ENCODE measurements around the gene KY.

The KY gene

GRCh38 chr3:134644731-134645514, 5.9 kb downstream of the KY start:
- DNase-seq (ENCODE audit: low read depth in 2 of 2), result no peak

DNA sequence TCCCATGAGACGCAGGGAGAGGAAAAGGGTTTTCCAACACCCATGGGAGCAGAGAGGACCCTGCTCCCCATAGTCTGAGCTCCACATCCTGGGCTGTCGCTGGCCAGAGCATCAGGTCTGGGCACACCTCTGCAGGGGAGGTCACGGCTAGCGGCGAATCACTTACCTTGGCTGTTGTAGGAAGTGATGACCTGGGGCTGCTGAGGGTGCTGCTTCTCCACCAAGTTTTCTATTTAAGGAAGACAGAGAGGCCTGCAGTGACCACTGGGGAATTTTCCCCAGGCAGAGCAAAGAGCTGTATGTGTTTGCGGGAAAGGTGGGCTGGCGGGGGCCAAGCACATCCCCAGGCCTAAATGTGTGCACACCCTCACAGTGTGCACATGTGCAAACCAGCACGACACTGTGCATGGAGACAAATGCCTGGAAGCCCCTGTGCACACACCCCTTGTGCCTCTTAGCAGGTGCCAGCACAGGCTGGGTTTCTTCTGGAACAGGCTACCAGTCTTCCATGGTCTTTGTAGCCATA, 7.6 kb downstream of the KY start:
- no peak for DNase-seq (ENCODE audit: low read depth in 2 of 2)

DNA sequence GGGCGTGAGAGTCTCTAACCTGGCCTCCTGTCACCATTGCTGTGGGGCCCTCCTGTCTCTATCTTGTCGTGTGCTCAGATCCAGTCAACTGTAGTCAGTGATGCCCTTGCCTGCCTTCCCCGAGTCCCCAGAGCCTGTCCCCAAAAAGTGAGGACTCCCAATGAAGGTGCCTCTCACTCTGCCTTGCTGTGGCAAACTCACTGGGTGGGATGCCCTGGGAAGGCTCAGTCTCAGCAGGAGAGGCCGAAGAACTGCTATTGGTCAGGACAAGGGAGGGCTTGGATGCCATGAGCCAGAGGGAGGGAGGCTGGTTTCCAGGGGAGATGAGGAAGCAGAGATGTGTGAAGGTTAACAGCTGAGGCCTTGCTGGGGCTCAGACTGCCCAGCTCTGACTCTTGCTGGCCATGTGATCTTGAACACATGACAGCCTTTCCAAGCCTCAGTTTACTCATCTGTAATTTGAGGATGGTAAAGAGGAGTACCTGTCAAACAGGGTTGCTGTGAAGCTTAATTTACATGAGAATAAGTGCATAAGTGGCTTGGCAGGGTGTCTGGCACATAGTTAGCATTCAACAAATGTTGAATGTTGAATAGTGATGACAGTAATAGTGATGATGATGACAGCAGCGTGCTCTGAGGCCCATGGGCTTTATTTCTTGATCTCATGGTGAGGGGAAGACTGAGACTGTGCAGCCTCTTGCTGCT, 8.2 kb downstream of the KY start:
- DNase-seq (ENCODE audit: low read depth in 2 of 2), result no peak

- no peak for DNase-seq (ENCODE audit: low read depth in 2 of 2)
Observed at GRCh38 chr3:134641671-134642300, 9.0 kb downstream of the KY start.

DNA sequence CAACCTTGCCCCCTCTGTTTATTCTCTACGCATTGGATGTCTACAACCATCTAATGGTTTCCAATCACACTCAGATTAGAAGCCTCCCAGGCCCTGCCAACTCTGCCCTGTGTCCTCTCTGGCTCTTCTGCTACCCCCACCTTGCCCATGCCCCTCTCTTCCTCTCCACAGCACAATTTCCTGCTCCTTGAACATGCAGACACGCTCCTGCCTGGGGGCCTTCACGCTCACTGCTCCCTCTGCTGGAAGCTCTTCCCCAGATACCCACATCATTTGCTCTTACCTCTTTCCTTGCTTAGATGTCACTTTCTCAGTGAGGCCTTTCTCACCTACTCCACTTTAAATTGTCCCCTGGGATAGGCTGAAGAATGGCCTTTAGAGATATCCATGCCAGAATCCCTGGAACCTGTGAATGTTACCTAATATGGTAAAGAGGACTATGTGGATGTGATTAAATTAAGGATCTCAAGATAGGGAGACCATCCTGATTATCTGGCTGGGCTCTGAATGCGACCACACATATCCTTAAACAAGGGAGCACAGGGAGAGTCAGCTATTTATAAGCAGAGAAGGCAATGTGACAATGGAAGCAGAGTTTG, 9.9 kb downstream of the KY start:
- DNase-seq (ENCODE audit: low read depth in 2 of 2), result no peak

DNA sequence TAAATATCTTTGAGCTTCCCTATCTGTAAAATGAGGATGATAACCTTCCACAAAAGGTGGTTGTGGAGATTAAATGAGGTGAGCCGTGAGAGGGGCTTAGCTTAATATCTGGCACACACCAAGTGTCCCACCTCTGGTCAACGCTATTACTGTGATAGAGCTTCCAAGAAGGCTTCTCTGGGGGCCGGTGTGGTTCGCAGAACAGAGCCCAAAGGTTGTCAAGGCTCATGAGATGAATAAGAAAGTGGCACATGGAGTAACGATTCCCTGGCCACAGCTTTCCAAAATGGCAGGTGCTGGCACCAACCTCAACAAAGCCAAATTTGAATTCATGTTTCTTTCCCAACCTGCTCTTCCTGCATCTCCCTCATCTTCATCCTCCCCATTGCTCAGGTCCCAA, 10.4 kb downstream of the KY start:
- DNase-seq (ENCODE audit: low read depth in 2 of 2), result no peak

- DNase-seq (ENCODE audit: low read depth in 2 of 2), result no peak
Observed at GRCh38 chr3:134638385-134639030, 12.3 kb downstream of the KY start.

DNA sequence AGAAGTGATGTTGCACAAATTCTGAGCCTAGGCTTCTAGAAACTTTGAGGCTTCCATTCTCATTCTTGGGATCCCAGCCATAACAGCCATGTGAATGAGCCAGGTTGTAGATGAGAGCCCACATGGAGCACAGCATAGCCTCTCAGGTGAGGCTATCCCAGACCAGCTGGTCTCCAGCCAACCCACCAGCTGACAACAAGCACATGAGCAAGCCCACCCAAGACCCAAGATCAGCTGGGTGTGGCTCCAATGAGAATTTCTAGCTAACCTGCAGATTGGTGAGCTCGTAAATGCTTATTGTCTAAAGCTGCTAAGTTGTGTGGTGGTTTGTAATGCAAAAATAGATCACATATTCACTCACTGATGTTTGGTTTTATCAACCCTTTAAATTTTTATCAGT, 14.4 kb downstream of the KY start:
- no peak for DNase-seq (ENCODE audit: low read depth in 2 of 2)

- no peak for DNase-seq (ENCODE audit: low read depth in 2 of 2)
Observed at GRCh38 chr3:134630506-134630905, 20.3 kb downstream of the KY start.

GRCh38 chr3:134628884-134629283, 21.9 kb downstream of the KY start:
- no peak for DNase-seq (ENCODE audit: low read depth in 2 of 2)

DNA sequence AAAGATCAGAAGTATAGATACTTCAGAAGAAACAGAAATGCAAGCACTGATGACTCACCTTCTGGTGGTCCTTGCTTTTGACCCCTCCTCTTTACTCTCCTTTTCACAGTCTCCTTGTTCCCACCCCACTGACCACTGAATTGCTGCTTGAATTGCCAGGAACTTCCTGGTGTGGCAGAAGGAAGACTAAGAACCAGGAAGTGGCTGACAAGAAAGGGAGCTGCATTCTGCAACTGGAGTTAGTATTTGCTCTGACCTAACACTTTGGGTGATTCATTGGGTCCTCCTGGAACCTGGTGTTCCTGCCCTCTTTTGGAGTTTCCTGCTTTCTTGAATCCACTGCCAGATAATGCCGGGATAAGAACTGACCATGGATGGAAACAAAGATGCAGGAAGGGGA, 23.0 kb downstream of the KY start:
- no peak for DNase-seq (ENCODE audit: low read depth in 2 of 2)

GRCh38 chr3:134625885-134626741, 24.7 kb downstream of the KY start:
- DNase-seq (ENCODE audit: low read depth in 2 of 2), result no peak

- DNase-seq (ENCODE audit: low read depth in 2 of 2), result no peak
Observed at GRCh38 chr3:134625462-134625861, 25.4 kb downstream of the KY start.

DNA sequence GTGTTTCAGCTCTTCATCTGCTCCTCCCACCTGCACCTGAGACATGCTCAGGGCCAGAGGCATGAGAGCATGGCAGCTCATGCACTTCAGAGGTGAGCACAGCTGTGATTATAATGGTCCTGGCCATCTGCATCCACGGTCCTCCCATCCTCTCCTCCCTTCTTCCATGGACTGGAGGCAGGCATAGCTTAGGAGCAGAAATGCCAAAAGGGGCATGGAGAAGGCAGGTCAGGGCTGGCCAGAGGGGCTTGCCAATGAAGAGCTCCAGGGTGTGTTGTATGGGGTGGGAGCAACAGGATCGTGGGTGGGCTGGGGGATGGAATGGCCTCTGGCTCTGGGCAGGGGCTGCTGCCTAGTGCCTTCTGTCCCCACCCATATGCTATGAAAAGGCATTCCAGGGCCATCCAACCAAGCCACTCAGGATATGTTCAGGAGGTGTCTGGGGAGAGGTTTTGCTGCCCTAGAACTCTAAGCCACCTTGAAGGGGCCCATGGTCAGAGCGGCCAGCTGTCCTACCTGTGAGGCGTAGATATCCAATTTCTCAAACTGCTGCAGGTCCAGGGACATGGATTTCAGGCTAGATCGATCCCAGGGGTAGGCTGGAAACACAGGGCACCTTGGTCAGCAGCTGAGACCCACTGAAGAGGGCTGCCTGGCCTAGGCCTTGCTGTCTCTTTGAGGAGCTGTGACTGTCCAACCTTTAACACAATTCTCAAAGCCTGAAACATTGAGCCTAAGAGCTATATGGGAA, 26.1 kb downstream of the KY start:
- no peak for DNase-seq (ENCODE audit: low read depth in 2 of 2)

DNA sequence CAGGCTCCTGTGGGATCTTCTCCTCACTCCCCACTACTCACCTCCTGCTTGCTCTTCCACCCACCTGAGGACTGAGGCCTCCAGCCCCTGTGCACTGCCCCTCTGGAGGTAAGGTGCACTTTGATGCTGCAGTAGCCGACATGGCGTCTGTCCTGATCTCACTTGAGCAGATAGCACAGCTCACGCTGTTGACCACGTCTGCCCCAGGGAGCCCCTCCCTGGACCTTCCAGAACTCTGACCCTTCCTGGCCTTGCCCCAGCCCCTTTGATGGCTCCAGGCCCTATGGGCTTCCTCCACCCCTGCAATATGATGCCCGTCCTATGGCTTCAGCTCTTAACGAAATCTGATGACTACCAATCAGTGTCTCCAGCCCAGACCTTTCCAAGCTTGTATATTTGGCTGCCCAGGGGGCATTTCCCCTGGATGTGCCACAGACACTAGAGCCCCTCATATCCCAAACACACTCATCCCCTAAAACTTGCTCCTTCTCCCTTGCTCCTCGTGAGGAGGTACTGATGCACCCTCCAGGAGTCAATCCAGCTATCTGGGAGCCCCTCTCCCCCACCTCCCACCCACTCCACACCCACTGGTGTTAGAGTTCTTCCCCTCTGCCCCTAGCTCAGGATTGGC, 27.1 kb downstream of the KY start:
- no peak for DNase-seq (ENCODE audit: low read depth in 2 of 2)

- no peak for DNase-seq (ENCODE audit: low read depth in 2 of 2)
Observed at GRCh38 chr3:134622806-134623365, 27.9 kb downstream of the KY start.

DNA sequence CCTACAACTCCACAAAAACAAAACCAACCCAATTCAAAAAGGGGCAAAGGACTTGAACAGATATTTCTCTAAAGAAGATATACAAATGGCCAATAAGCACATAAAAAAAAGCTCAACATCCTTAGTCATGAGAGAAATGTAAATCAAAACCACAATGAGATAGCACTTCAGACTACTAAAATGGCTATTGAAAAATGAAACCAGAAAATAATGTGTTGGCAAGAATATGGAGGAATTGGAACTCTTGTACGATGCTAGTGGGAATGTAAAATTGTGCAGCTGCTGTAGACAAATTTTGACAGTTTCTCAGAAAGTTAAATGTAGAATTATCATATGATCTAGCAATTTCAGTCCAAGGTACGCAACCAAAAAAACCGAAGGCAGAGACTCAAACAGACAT, 29.0 kb downstream of the KY start:
- DNase-seq (ENCODE audit: low read depth in 2 of 2), result no peak

- DNase-seq (ENCODE audit: low read depth in 2 of 2), result no peak
Observed at GRCh38 chr3:134620476-134621115, 30.2 kb downstream of the KY start.
